A549 (cell line): ENCODE results near the gene RABL2B. TPM values are rescaled to one million over a fixed set of nuclear protein-coding genes. Genes with fewer than 3 reads are reported as not detected.

ENCODE experiments used
- ATAC-seq, 2 experiments: fragments of 200-7000 bp in 1 of 2; fragments of >200 bp in 1 of 2; cut with Nextera tagmentation in 1 of 2; cut with Tn5 transposase in 1 of 2; 3 replicates each; pipeline versions ENCODE4 v1.8.0 to v1.9.1; 2018 to 2020; ENCODE audit warnings: mild to moderate bottlenecking in 1 of 2, moderate library complexity in 1 of 2
- CTCF ChIA-PET: fragments of 300-600 bp; sonication (Branson Sonifier 250); formaldehyde crosslinking; extraction: SDS; loops from one replicate; lab custom pipeline; 2021; ENCODE audit warnings: antibody characterized with exemption, inconsistent platforms; lab: Yijun Ruan, JAX
- POLR2A ChIA-PET: fragments of 350-600 bp; formaldehyde crosslinking; extraction: SDS; loops from one replicate; lab custom pipeline; 2021; ENCODE audit warnings: antibody characterized with exemption, inconsistent platforms; lab: Yijun Ruan, JAX
- DNase-seq, 2 experiments: peaks; one replicate each; pipeline versions ENCODE4 v3.0.0 to v3.0.0-alpha.2; 2011 to 2016; ENCODE audit warnings: low read depth in 1 of 2, low spot score in 1 of 2
- FAIRE-seq: peaks from 2 replicates; lab custom pipeline; 2011; peaks lifted over from hg19 to GRCh38; lab: Jason Lieb, UNC
- H3K27ac ChIP-seq, 2 experiments: fragments of >200 bp; sonication (Bioruptor Twin); formaldehyde crosslinking; 3 replicates each; pipeline ENCODE4 v1.5.1; 2016 to 2017
- H3K4me1 ChIP-seq: fragments of >200 bp; sonication (Bioruptor Twin); formaldehyde crosslinking; 3 replicates; pipeline ENCODE4 v1.6.1; 2016
- H3K4me2 ChIP-seq: fragments of >200 bp; sonication (Bioruptor Twin); formaldehyde crosslinking; 3 replicates; pipeline ENCODE4 v1.6.1; 2016
- H3K4me3 ChIP-seq: fragments of >200 bp; sonication (Bioruptor Twin); formaldehyde crosslinking; 3 replicates; pipeline ENCODE4 v1.5.1; 2016
- H3K9me3 ChIP-seq: fragments of >200 bp; sonication (Bioruptor Twin); formaldehyde crosslinking; 3 replicates; pipeline ENCODE4 v1.6.1; 2016
- BHLHE40 ChIP-seq: IDR thresholded peaks from 2 replicates; pipeline ENCODE4 v1.6.1; 2012; ENCODE audit warnings: low read depth, low read length, inconsistent platforms
- CBX8 ChIP-seq: fragments of 200-600 bp; sonication (generic); IDR thresholded peaks from 2 replicates; pipeline ENCODE4 v1.6.1; 2016
- CEBPB ChIP-seq, 2 experiments: fragments of >200 bp in 1 of 2; sonication (Bioruptor Twin) in 1 of 2; formaldehyde crosslinking in 1 of 2; IDR thresholded peaks; 2 replicates each; pipeline ENCODE4 v1.6.1; 2012 to 2016
- CHD2 ChIP-seq: fragments of 150-350 bp; IDR thresholded peaks from 2 replicates; pipeline ENCODE4 v1.6.1; 2014; ENCODE audit warnings: low read length; ENCODE audit not compliant: partially characterized antibody
- EHF ChIP-seq: fragments of 250-450 bp; sonication (Bioruptor Pico); IDR thresholded peaks from 2 replicates; pipeline ENCODE4 v1.5.0; 2020; ENCODE audit warnings: mild to moderate bottlenecking
- EHMT2 ChIP-seq: fragments of 200-600 bp; sonication (generic); IDR thresholded peaks from 2 replicates; pipeline ENCODE4 v1.6.1; 2016; ENCODE audit warnings: antibody characterized with exemption, low read depth, mild to moderate bottlenecking, moderate library complexity
- ESRRA ChIP-seq: fragments of 150-350 bp; IDR thresholded peaks from 2 replicates; pipeline ENCODE4 v1.6.1; 2014; ENCODE audit warnings: mild to moderate bottlenecking, low read length, borderline replicate concordance
- FOSB ChIP-seq: fragments of 250-450 bp; sonication (Bioruptor Pico); IDR thresholded peaks from 2 replicates; pipeline ENCODE4 v1.5.0; 2020; ENCODE audit warnings: mild to moderate bottlenecking, moderate library complexity
- GATA3 ChIP-seq: IDR thresholded peaks from 2 replicates; pipeline ENCODE4 v1.6.1; 2012; ENCODE audit warnings: borderline replicate concordance
- HDAC2 ChIP-seq: fragments of 200-600 bp; sonication (generic); IDR thresholded peaks from 2 replicates; pipeline ENCODE4 v1.6.1; 2016
- JUNB ChIP-seq: fragments of >200 bp; sonication (Bioruptor Twin); formaldehyde crosslinking; IDR thresholded peaks from 2 replicates; pipeline ENCODE4 v1.6.1; 2016
- KDM5A ChIP-seq: fragments of 200-600 bp; sonication (generic); IDR thresholded peaks from 2 replicates; pipeline ENCODE4 v1.6.1; 2016; ENCODE audit warnings: antibody characterized with exemption, mild to moderate bottlenecking
- MAZ ChIP-seq: fragments of 150-350 bp; IDR thresholded peaks from 2 replicates; pipeline ENCODE4 v1.6.1; 2014; ENCODE audit warnings: antibody characterized with exemption, low read depth, low read length, borderline replicate concordance
- MYC ChIP-seq: IDR thresholded peaks from 2 replicates; pipeline ENCODE4 v1.6.1; 2012; ENCODE audit warnings: mild to moderate bottlenecking, inconsistent platforms, low read length, improper control_type of control experiment, borderline replicate concordance
- NPAS2 ChIP-seq: fragments of 250-450 bp; sonication (Bioruptor Pico); IDR thresholded peaks from 2 replicates; pipeline ENCODE4 v1.8.0; 2022; ENCODE audit warnings: mild to moderate bottlenecking, moderate library complexity, borderline replicate concordance
- NR3C1 ChIP-seq: fragments of >200 bp; sonication (Bioruptor Twin); formaldehyde crosslinking; IDR thresholded peaks from 3 replicates; pipeline ENCODE4 v1.6.1; 2017
- PHF8 ChIP-seq: fragments of 200-600 bp; sonication (generic); IDR thresholded peaks from 2 replicates; pipeline ENCODE4 v1.6.1; 2016; ENCODE audit warnings: low read depth, mild to moderate bottlenecking, antibody characterized with exemption, moderate library complexity, borderline replicate concordance
- RAD21 ChIP-seq, 2 experiments: fragments of >200 bp in 1 of 2; sonication (Bioruptor Twin) in 1 of 2; formaldehyde crosslinking in 1 of 2; IDR thresholded peaks in 1 of 2; conservative IDR thresholded peaks in 1 of 2; 2 replicates in 1 of 2; 3 replicates in 1 of 2; pipeline ENCODE4 v1.6.1; 2012 to 2018; ENCODE audit warnings: inconsistent platforms in 1 of 2
- RARB ChIP-seq: fragments of 250-450 bp; sonication (Bioruptor Pico); IDR thresholded peaks from 2 replicates; pipeline ENCODE4 v1.8.0; 2021; ENCODE audit warnings: mild to moderate bottlenecking, moderate library complexity
- RCOR1 ChIP-seq: fragments of 150-350 bp; IDR thresholded peaks from 2 replicates; pipeline ENCODE4 v1.6.1; 2014; ENCODE audit warnings: antibody characterized with exemption, low read length, low read depth
- RNF2 ChIP-seq: fragments of 200-600 bp; sonication (generic); IDR thresholded peaks from 2 replicates; pipeline ENCODE4 v1.6.1; 2016; ENCODE audit warnings: low read depth, mild to moderate bottlenecking, antibody characterized with exemption, moderate library complexity, borderline replicate concordance
- SMC3 ChIP-seq: fragments of >200 bp; sonication (Bioruptor Twin); formaldehyde crosslinking; IDR thresholded peaks from 3 replicates; pipeline ENCODE4 v1.6.1; 2018; ENCODE audit warnings: inconsistent platforms
- SREBF2 ChIP-seq: fragments of 450-650 bp; IDR thresholded peaks from 2 replicates; pipeline ENCODE4 v1.6.1; 2014; ENCODE audit warnings: mild to moderate bottlenecking, moderate library complexity
- TP53 ChIP-seq: fragments of 250-450 bp; sonication (Bioruptor Pico); IDR thresholded peaks from 2 replicates; pipeline ENCODE4 v1.5.0; 2021; ENCODE audit warnings: mild to moderate bottlenecking, moderate library complexity
- WGBS: methylation state at CpG from one replicate; pipeline ENCODE4 v1.1.6; 2017; ENCODE audit errors: missing lambda C conversion rate; 5-methylcytosine and 5-hydroxymethylcytosine counted together
- polyA plus RNA-seq, 4 experiments: library from polyadenylated mRNA; depleted of rRNA in 3 of 4; stranded (reverse); fragments of >200 nt; fragmentation: RNase III in 1 of 4; extraction: RNeasy Plus Mini Kit Qiagen cat#74134 plus additional on column Dnase treatment in 1 of 4; gene quantifications; 2 replicates in 3 of 4; 3 replicates in 1 of 4; pipeline ENCODE4 v1.2.3, GENCODE V29; 2011 to 2017
- TF ChIP-seq, protein P1 (sequence below): fragments of 250-450 bp; sonication (Bioruptor Pico); IDR thresholded peaks from 2 replicates; pipeline ENCODE4 v1.5.0; 2020; ENCODE audit warnings: low read depth, mild to moderate bottlenecking, moderate library complexity
- TF ChIP-seq, protein P2 (sequence below): fragments of >200 bp; sonication (Bioruptor Twin); formaldehyde crosslinking; IDR thresholded peaks from 2 replicates; pipeline ENCODE4 v1.6.1; 2016
- TF ChIP-seq, protein P3 (sequence below): fragments of 250-450 bp; sonication (Bioruptor Pico); IDR thresholded peaks from 2 replicates; pipeline ENCODE4 v1.5.0; 2021; ENCODE audit warnings: mild to moderate bottlenecking, moderate library complexity, borderline replicate concordance
- TF ChIP-seq, protein P4 (sequence below): fragments of 450-650 bp; IDR thresholded peaks from 2 replicates; pipeline ENCODE4 v1.6.1; 2014; ENCODE audit warnings: antibody characterized with exemption
- TF ChIP-seq, protein P5 (sequence below): fragments of >200 bp; sonication (Bioruptor Twin); formaldehyde crosslinking; IDR thresholded peaks from 3 replicates; pipeline ENCODE4 v1.6.1; 2016
- TF ChIP-seq, protein P6 (sequence below): IDR thresholded peaks from 2 replicates; pipeline ENCODE4 v1.6.1; 2012
- TF ChIP-seq, protein P7 (sequence below): fragments of 150-350 bp; IDR thresholded peaks from 2 replicates; pipeline ENCODE4 v1.6.1; 2014; ENCODE audit warnings: low read depth, mild to moderate bottlenecking, low read length

The RABL2B gene
- polyA plus RNA-seq, 2 of the 4 experiments (the other 2 are of a cell fraction), result 22.1 to 32.6 TPM

DNA sequence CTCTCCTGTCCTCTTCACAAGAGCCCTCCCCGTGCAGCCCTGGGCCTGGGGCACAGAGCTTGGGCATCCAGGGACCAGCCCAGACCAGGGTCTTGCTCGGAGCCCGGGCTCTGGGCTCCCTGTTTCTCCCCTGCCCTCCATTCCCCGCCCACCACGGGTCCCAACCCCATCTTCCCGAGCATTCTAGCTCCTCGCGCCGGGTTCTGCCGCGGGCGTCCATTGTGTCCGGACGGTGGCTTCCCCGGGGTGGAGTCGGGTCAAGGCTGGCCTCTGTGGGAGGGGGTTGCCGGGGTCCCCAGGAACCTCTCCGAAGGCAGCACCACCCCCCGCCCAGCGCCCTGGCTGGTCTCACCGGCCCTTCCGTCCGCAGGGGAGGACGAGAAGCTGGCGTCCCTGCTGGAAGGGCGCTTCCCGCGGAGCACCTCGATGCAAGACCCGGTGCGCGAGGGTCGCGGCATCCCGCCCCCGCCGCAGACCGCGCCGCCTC is 63.6 kb downstream of the RABL2B start:
- WGBS, result 93% methylated on average over 5 of the region's 40 CpGs
- CTCF ChIA-PET, result interaction anchor here (1.3 kb wide), 1 partner anchor 12 kb away, joined by 3 read pairs; no protein-coding TSS in a partner anchor
- no peak for DNase-seq

DNA sequence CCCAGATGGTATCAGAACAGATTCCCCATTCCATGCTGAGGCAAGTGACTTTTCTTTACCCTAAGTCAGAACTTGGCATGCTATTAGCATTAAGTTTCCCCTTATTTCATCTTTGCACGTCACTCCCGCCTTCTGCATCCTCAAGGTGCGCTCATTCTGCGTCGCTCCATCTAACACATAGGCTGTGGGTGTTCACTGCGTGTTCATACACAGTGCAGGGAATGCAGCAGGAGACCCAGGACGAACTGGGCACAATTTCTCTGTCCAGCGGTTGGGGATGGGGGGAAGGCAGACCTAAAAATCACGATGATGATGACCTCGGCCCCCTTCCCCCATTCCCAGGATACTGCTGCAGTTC is 65.1 kb downstream of the RABL2B start:
- TF ChIP-seq, protein P1, sequence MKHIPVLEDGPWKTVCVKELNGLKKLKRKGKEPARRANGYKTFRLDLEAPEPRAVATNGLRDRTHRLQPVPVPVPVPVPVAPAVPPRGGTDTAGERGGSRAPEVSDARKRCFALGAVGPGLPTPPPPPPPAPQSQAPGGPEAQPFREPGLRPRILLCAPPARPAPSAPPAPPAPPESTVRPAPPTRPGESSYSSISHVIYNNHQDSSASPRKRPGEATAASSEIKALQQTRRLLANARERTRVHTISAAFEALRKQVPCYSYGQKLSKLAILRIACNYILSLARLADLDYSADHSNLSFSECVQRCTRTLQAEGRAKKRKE (CRISPR knock-in tag), result no peak
- TF ChIP-seq FOSB, result no peak
- TF ChIP-seq, protein P2, sequence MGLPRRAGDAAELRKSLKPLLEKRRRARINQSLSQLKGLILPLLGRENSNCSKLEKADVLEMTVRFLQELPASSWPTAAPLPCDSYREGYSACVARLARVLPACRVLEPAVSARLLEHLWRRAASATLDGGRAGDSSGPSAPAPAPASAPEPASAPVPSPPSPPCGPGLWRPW, result no peak
- TF ChIP-seq RCOR1, result no peak
- TF ChIP-seq, protein P3, sequence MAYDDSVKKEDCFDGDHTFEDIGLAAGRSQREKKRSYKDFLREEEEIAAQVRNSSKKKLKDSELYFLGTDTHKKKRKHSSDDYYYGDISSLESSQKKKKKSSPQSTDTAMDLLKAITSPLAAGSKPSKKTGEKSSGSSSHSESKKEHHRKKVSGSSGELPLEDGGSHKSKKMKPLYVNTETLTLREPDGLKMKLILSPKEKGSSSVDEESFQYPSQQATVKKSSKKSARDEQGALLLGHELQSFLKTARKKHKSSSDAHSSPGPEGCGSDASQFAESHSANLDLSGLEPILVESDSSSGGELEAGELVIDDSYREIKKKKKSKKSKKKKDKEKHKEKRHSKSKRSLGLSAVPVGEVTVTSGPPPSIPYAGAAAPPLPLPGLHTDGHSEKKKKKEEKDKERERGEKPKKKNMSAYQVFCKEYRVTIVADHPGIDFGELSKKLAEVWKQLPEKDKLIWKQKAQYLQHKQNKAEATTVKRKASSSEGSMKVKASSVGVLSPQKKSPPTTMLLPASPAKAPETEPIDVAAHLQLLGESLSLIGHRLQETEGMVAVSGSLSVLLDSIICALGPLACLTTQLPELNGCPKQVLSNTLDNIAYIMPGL (CRISPR knock-in tag), result no peak
- TF ChIP-seq JUNB, result no peak
- TF ChIP-seq CEBPB (IDR thresholded peaks at IDR 0.05), result no peak
- no peak for TF ChIP-seq PHF8
- no peak for TF ChIP-seq ESRRA
- TF ChIP-seq TP53 (CRISPR knock-in tag), result no peak
- no peak for TF ChIP-seq SREBF2
- TF ChIP-seq SMC3, result no peak
- TF ChIP-seq HDAC2, result no peak
- TF ChIP-seq MYC, result no peak
- TF ChIP-seq RNF2, result no peak
- TF ChIP-seq, protein P4, sequence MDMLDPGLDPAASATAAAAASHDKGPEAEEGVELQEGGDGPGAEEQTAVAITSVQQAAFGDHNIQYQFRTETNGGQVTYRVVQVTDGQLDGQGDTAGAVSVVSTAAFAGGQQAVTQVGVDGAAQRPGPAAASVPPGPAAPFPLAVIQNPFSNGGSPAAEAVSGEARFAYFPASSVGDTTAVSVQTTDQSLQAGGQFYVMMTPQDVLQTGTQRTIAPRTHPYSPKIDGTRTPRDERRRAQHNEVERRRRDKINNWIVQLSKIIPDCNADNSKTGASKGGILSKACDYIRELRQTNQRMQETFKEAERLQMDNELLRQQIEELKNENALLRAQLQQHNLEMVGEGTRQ, result no peak
- TF ChIP-seq, protein P5, sequence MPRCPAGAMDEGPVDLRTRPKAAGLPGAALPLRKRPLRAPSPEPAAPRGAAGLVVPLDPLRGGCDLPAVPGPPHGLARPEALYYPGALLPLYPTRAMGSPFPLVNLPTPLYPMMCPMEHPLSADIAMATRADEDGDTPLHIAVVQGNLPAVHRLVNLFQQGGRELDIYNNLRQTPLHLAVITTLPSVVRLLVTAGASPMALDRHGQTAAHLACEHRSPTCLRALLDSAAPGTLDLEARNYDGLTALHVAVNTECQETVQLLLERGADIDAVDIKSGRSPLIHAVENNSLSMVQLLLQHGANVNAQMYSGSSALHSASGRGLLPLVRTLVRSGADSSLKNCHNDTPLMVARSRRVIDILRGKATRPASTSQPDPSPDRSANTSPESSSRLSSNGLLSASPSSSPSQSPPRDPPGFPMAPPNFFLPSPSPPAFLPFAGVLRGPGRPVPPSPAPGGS, result no peak
- TF ChIP-seq KDM5A, result no peak
- WGBS, result 83% methylated on average over 10 of the region's 10 CpGs
- ChIA-PET POLR2A (no interaction called here), CTCF (interaction anchor here (1.8 kb wide), 1 partner anchor 13 kb away, joined by 10 read pairs; no protein-coding TSS in a partner anchor)
- no peak overlapping the region for H3K4me2 ChIP-seq
- H3K27ac ChIP-seq, result no peak overlapping the region
- DNase-seq, result no peak
- no peaks in the 10 kb centered on the region for H3K9me3 ChIP-seq
- no peak for FAIRE-seq
- H3K4me3 ChIP-seq, result no peak overlapping the region
- no peak for ATAC-seq
- H3K4me1 ChIP-seq, result no peaks in the 10 kb centered on the region

More for the DNA sequence above, 63.6 kb downstream of the RABL2B start:
- H3K27ac ChIP-seq, result no peak overlapping the region
- FAIRE-seq (no peak), ATAC-seq (no peak)
- H3K9me3 ChIP-seq, result no peaks in the 10 kb centered on the region
- no peak overlapping the region for H3K4me3 ChIP-seq
- TF ChIP-seq BHLHE40, result no peak
- no peak for TF ChIP-seq CBX8
- TF ChIP-seq, protein P6, sequence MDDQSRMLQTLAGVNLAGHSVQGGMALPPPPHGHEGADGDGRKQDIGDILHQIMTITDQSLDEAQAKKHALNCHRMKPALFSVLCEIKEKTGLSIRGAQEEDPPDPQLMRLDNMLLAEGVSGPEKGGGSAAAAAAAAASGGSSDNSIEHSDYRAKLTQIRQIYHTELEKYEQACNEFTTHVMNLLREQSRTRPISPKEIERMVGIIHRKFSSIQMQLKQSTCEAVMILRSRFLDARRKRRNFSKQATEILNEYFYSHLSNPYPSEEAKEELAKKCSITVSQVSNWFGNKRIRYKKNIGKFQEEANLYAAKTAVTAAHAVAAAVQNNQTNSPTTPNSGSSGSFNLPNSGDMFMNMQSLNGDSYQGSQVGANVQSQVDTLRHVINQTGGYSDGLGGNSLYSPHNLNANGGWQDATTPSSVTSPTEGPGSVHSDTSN, result no peak
- TF ChIP-seq, protein P1 (CRISPR knock-in tag), result no peak
- TF ChIP-seq RARB (CRISPR knock-in tag), result no peak
- TF ChIP-seq EHF (CRISPR knock-in tag), result no peak
- TF ChIP-seq NPAS2, result no peak
- no peak for TF ChIP-seq KDM5A
- TF ChIP-seq CHD2, result no peak
- no peak for TF ChIP-seq EHMT2
- no peak for TF ChIP-seq MAZ
- no peak for TF ChIP-seq RCOR1
- no peak for TF ChIP-seq RAD21 (conservative IDR thresholded peaks at IDR 0.05 in 1 of 2, IDR thresholded peaks at IDR 0.05 in 1 of 2)
- no peak for TF ChIP-seq GATA3
- TF ChIP-seq NR3C1, result no peak
- TF ChIP-seq, protein P7, sequence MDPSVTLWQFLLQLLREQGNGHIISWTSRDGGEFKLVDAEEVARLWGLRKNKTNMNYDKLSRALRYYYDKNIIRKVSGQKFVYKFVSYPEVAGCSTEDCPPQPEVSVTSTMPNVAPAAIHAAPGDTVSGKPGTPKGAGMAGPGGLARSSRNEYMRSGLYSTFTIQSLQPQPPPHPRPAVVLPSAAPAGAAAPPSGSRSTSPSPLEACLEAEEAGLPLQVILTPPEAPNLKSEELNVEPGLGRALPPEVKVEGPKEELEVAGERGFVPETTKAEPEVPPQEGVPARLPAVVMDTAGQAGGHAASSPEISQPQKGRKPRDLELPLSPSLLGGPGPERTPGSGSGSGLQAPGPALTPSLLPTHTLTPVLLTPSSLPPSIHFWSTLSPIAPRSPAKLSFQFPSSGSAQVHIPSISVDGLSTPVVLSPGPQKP, result no peak
- TF ChIP-seq, all 56 proteins: peak for 0
- Histone ChIP-seq H3K4me1 (no peaks in the 10 kb centered on the region), H3K4me2 (no peak overlapping the region)
- POLR2A ChIA-PET, result no interaction called here
